ENCODE measurements around the gene KDM2A.
A peak's percentile ranks its signal among the peaks of the same experiment; 100 is the strongest.

The KDM2A gene

DNA sequence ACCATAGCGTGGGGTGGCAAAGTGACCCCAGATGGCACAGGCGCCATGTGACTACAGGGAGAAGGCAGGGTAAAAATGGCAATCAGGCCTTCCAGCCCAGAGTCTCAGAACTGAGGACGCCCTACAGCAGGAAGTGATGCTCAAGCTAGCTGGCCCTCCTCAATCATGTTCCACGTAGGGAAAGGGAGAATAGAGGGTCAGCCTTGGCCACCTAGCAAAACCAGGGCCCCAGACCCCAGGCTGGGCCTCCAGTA lies 169.1 kb downstream of the KDM2A start:
- DNase-seq, result no peak

DNA sequence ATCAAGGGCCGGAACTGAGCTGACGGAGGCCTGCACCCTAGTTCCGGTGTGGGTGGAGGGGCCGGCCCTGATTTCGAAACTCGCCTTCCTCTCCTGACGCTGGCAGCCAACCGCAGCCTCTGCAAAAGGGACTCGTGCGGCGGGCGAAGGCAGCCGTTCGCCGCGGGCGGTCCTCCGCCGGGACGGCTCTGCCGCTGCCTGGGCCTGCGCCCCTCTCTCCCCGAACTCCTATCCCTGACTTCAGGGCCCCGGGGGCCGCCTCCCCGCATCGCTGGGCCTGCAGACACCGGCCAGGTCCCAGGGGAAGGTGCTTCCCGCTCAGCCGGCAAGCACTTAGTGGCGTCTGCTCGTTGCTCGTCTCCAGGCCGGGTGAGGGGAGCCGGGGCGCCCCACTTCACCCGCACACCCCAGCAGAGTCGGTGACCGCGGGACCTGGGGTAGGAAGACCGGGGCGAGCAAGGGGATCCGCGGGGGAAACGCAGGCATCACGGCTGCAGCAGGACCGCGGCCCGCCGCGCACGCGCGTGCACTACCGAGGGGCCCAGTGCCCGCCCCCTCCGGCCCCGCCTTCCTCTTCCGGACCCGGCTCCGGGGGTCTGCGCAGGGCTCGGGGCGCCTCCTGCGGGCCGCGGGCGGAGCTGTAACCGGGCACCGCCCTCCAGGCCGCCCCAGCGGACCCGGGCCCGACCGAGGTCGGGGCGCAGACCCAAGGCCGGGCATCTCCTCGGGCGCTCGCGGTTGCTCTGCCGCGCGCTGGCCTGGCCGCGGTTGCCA lies 169.6 kb downstream of the KDM2A start:
- DNase-seq, result peak; percentile 72

DNA sequence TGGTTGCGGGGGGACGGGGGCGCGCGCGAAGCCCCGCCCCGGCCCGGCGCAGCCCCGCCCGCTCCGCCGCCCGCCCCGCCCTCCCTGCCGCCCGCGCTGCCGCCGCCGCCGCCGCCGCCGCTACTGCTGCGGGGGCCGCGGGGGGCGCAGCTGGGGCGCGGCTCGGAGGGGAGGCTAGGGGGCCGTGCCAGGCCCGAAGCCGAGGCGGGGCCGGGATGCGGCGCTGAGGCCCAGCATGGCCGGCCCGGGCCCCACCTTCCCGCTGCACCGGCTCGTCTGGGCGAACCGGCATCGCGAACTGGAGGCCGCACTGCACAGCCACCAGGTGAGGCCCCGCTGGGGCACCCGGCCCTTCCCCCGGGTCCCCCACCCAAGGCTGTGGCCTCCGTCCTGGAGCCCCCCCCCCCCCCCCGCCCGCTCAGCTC lies 170.2 kb downstream of the KDM2A start, which contains the start of gene ANKRD13D:
Gene ANKRD13D, plus strand, starts transcription at position 78 of the 425 bp plus-strand sequence. Its CDS starts 158 bp downstream, at position 236.
- DNase-seq, result peak; percentile 51

DNA sequence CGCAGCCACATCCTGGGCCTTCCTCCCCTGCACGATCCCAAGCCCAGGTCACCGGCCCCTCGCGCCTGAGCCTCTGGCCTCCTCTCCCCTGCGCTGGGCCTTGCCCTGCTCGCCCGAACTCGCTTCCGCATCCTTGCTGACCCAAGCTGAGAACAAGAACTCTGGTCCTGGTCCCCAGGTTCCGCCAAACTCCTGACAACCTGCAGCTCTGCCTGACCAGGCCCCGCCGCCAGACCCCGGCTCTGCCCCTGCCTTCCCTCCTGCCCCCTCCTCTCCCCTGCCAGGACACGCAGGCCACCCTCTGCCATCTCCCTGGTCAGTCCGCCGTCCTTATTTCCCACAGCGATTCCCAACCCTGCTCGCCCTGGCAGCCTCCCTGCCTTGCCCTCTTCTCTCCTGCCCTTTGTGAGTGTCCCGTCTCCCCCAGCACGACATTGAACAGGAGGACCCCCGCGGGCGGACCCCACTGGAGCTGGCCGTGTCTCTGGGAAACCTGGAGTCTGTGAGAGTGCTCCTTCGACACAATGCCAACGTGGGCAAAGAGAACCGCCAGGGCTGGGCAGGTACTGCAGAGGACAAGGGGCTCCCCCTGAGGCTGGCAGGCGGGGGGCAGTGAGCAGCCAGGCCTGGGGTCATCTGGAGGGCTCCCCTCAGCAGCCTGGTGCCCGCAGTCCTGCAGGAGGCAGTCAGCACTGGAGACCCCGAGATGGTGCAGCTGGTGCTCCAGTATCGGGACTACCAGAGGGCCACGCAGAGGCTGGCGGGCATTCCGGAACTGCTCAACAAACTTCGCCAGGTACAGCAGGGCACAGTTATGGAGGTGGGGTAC lies 170.8 kb downstream of the KDM2A start:
- DNase-seq, result no peak

DNA sequence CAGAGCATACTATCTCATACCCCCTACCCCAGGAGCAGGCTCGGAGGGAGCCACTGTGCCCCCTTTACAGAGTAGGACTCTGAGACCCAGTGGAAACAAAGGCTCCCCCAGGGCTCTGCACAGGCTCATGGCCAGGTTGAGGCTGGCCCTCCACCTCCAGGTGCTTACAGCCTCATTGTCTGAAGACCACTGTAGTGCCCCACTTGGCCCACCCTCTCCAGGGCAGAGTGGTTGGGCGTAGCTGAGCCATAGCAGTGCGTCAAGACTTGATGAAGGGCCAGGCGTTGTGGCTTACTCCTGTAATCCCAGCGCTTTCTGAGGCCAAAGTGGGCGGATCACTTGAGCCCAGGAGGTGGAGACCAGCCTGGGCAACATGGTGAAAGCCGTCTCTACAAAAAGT lies 171.7 kb downstream of the KDM2A start:
- DNase-seq, result no peak

DNA sequence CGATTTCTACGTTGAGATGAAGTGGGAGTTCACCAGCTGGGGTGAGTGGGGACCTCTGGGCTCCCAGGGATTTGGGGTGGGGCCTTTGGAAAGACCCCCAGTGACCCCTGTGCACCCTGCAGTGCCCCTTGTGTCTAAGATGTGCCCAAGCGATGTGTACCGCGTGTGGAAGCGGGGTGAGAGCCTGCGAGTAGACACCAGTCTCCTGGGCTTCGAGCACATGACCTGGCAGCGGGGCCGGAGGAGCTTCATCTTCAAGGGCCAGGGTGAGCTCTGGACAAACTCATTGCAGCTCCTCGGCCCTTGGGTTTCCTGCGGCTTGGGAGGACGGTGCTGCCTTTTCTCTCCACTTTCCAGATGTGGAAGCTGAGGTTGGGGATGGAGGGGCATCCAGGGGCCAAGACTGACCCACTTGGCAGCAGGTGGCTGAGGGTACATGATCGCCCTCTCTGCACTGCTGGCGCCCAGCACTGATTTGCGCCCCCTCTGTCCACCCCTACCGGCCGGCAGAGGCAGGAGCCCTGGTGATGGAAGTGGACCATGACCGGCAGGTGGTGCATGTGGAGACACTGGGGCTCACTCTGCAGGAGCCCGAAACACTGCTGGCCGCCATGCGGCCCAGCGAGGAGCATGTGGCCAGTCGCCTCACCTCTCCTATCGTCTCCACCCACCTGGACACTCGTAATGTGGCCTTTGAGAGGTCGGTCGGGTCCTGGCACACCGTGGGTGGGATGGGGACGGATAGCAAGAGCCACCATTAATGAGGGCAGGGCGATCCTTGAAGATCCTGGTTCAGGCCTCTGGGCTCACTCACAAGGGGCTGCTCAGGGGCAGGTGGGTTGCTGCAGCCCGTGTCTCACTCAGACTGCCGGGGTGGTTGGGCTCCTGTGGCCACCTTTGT lies 172.7 kb downstream of the KDM2A start:
- no peak for DNase-seq

DNA sequence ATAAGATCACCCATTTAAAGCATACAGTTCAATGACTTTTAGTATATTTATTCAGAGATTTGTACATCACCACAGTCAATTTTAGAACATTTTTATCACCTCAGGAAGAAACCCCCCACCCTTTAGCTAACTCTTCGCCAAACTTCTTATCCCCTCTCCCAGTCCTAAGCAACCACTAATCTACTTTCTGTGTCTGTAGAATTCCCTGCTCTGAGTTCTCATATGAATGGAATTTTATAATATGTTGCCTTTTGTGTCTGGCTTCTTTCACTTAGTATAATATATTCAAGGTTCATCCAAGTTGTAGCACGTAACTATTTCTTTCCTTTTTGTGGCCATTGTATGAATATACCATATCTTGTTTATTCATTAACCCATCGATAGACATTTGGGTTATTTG lies 173.6 kb downstream of the KDM2A start:
- no peak for DNase-seq

DNA sequence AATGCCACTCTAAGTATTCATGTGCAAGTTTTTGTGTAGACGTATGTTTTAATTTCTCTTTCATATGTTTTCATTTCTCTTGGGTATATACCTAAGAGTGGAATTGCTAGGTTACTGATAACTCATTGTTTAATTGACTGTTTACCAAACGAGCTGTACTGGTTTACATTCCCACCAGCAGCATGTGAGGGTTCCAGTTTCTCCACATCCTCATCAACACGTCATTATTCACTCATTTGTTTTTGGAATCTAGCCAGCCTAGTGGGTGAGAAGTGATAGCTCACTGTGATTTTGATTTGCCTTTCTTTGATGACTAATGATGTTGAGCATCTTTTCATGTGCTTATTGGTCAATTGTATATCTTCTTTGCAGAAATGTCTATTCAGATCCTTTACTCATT lies 174.0 kb downstream of the KDM2A start:
- no peak for DNase-seq

DNA sequence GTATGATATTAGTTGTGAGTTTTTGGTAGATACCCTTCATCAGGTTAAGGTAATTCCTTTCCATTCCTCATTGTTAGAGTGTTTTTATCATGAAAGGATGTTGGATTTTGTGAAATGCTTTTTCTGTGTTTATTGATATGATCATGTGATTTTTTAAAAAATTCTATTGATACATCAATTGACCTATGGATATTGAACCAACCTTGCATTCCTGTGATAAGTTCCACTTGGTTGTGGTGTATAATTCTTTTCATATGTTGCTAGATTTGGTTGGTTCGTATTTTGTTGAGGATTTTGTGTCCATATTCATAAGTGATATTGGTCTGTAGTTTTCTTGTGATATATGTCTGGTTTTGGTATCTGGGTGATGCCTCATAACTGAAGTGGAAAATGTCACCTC lies 176.8 kb downstream of the KDM2A start:
- DNase-seq, result no peak

DNA sequence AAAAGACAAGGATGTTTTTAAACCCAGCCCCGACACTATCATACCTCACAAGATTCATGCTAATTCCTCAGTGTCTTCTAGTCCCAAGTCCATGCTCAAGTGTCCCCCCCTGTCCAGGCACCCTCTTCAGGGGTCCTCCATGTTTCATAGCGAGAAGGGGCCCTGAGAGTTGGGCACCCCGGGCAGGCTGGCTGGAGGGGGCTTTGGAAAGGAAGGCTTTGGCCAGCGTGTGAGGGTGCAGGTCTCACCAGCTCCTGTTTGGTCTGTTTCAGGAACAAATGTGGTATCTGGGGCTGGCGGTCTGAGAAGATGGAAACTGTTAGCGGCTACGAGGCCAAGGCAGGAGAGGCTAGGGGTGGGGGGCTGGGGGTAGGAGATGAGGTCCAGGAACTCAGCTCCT lies 179.7 kb downstream of the KDM2A start:
- no peak for DNase-seq

DNA sequence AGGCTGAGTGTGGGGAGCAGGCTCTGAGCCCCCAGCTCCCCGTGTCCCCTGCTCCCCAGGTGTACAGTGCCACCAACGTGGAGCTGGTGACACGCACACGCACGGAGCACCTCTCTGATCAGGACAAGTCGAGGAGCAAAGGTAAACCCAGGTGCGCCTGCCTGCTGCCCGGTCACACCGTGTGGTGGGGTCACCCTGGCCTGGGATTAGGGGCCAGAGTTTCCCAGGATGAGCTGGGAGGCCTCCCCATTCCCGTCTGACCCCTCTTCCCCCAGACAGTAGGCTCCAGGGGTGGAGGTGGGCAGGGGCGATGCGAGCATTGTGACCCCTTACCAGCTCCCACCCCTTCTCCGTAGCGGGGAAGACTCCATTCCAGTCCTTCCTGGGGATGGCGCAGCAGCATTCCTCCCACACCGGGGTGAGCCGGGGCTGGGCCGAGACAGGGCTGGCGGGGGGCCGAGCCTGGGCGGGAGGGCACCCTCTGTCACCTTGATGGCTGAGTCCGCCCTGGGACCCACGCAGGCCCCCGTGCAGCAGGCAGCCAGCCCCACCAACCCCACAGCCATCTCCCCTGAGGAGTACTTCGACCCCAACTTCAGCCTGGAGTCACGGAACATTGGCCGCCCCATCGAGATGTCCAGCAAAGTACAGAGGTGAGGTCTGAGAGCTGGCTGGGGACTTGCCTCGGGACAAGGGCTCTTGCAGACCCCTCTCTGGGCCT lies 180.6 kb downstream of the KDM2A start:
- no peak for DNase-seq

DNA sequence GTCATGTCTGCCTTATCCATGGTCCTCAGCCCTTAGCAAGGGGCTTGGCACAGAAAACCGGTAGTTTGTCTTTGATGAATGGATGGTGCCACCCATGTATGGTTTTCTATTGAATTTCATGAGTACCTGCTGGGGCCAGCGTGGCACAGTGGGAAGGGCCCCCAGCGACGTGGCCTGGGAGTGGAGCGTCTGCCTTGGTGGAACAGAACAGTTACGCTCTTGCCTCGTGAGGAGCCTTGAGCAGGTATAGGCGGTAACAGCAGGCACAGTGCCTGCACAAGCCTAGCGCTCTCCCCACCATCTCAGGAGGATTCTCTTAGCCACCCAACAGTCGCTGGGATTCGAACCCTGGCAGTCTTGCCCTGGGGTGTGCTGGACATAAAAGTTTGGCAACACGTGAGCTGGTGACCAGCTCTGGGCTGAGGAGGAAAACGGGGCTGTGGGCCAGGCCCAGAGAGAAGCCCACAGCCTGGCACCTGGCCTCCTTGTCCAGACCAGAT lies 181.2 kb downstream of the KDM2A start:
- no peak for DNase-seq

DNA sequence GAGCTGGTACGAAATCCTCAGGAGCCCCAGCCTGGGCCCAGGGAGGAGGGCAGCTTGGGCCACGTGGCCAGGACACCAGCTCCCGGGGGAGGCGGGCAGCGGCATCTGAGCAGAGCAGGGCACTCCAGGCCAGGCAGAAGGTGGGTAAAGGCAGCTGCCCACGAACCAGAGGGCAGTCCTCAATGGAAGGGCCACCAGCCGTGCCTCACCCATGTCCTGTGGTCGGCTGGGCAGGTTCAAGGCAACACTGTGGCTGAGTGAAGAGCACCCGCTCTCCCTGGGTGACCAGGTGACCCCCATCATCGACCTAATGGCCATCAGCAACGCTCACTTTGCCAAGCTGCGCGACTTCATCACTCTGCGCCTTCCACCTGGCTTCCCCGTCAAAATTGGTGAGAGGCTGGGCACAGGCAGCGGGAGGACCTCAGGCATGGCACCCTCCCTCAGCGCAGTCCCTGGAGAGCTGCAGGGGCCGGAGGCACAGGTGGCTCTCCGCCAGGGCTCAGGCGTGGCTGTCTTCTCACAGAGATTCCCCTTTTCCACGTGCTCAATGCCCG lies 181.8 kb downstream of the KDM2A start:
- DNase-seq, result no peak

DNA sequence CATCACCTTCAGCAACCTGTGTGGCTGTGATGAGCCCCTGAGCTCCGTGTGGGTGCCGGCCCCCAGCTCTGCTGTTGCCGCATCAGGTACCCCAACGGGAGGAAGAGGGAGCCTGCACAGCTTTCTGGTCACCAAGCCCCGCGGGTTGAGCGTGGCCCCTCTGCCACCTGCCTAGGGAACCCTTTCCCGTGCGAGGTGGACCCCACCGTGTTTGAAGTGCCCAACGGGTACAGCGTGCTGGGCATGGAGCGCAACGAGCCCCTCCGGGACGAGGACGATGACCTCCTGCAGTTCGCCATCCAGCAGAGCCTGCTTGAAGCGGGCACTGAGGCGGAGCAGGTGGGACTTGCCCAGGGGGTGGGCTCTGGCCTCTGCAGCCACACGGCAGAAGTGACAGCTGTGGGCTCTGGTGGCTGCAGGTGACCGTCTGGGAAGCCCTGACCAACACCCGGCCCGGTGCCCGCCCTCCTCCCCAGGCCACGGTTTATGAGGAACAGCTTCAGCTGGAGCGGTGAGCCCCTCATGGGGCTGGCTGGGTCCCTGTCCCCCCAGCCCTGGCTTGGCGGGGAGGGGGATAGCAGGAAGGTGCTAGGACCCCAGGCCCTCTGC lies 182.4 kb downstream of the KDM2A start:
- no peak for DNase-seq

DNA sequence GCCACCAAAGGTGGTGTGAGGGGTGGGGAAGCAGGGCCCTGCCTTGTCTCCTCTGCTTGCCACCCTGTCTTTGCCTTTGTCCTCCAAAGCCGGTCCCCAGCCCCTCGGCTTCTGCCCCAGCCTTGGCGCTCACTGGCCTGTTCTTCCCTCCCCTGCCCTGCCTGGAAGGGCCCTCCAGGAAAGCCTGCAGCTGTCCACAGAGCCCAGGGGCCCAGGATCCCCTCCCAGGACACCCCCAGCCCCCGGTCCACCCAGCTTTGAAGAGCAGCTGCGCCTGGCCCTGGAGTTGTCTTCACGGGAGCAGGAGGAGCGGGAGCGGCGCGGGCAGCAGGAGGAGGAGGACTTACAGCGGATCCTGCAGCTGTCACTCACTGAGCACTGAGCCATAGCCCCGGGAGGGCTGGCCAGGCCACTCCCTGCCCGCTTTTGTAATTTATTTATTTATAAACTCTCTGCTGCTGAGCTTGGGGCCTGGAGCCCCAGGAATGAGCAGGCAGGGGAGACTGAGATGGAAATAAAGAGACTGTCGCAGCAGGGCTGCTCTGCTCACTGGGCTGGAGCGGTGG lies 183.0 kb downstream of the KDM2A start:
- DNase-seq, result no peak

DNA sequence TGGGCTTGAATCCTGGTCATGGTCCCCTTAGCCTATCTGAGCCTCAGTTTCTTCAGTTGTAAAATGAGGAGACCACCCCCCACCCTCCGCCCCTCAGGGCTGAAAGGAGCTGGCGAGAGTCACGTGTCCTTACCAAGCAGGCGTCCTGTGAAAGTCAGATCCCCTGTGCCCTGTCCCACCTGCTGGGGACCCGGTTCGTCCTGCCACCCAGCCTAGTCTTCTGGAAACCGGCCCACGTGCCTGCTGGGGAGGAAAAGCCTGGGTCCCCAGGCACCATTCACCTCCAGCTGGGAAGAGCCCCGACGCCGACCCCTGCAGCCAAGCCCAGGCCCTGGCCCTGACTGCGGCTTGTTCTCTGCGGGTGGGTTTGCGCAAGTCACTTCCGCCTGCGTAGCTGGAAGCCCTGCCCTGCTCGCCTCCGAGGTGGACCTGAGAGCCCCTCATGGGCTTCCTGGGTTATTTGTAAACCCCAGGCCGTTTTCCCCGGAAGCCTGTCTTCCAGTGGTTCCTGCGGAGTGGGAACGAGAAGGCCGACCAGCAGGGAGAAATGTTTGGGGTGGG lies 183.6 kb downstream of the KDM2A start:
- DNase-seq, result no peak

DNA sequence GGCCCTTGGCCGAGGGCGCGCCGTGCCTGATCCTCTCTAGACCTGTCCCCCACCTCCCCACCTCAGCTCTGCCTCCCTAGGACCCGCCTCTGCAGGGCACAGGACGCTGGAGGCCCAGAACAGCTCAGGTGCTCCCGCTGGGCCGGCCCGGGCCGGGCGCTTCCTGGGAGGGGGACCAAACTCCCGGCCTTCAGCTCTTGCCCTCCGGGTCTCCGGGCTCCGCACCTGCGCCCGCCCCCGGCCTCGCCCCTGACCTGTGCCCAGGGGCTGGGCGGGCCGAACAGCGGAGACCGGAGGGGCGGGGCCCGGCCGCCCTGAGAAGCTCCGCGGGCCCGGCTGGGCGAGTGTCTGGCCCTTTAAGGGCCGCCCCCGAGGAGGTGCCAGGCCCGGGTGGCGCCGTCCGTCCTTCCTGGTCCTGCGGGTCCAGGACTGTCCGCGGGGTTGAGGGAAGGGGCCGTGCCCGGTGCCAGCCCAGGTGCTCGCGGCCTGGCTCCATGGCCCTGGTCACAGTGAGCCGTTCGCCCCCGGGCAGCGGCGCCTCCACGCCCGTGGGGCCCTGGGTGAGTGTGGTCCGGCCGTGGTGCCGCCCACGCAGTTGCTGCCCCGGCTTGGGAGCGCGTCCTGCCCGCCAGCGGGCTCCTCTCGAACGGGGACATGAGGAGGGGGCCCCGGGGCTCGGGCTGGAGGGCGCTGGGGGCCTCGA lies 184.2 kb downstream of the KDM2A start, which contains the start of gene SSH3:
Gene SSH3, plus strand, starts transcription at position 399 of the 703 bp plus-strand sequence. Its CDS starts 96 bp downstream, at position 495.
- peak; percentile 31 for DNase-seq

DNA sequence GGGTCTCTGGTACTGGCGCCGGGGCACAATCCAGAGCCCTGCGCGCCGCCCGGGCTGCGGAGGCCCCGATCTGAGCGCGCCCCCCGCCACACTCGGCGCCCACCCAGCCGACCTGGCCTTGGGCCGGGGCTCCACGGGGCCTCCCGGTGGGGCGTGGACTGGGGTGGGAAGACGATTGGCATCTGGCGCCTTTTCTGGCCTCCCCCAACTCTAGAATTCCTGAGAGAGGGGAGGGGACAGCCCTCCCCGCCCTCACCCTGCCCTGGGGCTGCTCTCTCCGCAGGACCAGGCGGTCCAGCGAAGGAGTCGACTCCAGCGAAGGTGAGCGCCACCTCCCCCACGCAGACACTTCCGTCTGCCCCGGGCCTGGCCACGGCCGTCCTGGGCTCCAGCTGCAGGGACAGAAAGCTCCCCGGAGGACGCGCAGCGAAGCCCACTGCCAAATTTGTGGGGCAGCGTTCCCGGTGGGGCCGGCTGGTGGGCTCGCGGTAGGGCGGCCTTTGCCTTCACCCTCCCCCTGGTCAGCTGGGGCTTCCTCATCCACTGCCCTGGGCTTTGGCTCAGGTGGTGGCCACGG lies 184.9 kb downstream of the KDM2A start:
- no peak for DNase-seq

DNA sequence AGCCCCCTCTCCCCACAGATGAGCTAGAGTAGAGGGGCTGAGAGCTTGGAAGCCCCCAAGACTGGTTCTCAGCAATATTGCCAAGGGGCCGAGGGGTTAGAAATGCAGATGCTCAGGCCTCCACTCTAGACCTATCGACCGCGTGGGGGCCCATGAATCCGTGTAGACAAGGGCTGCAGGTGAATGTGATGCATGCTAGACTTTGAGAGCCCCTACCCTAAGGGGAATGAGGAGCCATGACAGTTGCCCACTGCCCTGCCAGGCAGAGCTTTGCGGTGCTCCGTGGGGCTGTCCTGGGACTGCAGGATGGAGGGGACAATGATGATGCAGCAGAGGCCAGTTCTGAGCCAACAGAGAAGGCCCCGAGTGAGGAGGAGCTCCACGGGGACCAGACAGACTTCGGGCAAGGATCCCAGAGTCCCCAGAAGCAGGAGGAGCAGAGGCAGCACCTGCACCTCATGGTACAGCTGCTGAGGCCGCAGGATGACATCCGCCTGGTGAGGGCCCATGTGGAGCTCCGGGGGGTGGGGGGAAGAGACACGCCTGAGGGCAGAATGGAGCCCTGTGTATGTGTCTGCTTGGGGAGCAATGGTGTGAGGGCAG lies 185.5 kb downstream of the KDM2A start:
- DNase-seq, result no peak
